HCT116 (cell line): ENCODE data around the gene FGFR4. TPM values are rescaled to one million over a fixed set of nuclear protein-coding genes. Genes with fewer than 3 reads are reported as not detected.

Experiments used
- ATAC-seq: fragments of 200-7000 bp; cut with Tn5 transposase; 2 replicates; pipeline ENCODE4 v1.9.1; 2020; ENCODE audit warnings: mild to moderate bottlenecking, moderate library complexity
- BruUV-seq: library from RNA; stranded (reverse); fragments of 400-500 nt; replicated peaks from 2 replicates; lab custom pipeline; 2021; lab: Mats Ljungman, UMichigan
- CTCF ChIA-PET: fragments of 300-600 bp; sonication (Branson Sonifier 250); formaldehyde crosslinking; loops from one replicate; lab custom pipeline; 2021; ENCODE audit warnings: antibody characterized with exemption; lab: Charles Lee
- POLR2A ChIA-PET: fragments of 300-600, 350-600 bp; sonication (Branson Sonifier 250); formaldehyde crosslinking; loops from one replicate; lab custom pipeline; 2021; ENCODE audit warnings: antibody characterized with exemption; lab: Charles Lee
- RAD21 ChIA-PET, 2 experiments: fragments of 300-600 bp; sonication (Branson Sonifier 250); formaldehyde crosslinking; loops; one replicate each; lab custom pipeline; 2023; ENCODE audit warnings: low total read pairs in 2 of 2; ENCODE audit not compliant: uncharacterized antibody in 2 of 2, unreplicated experiment in 2 of 2, low non-redundant PET in 1 of 2; lab: Charles Lee
- DNase-seq: peaks from one replicate; pipeline ENCODE4 v3.0.0-alpha.2; 2010; ENCODE audit warnings: low read depth, low spot score
- H2AFZ ChIP-seq: fragments of 200-600 bp; shearing (Covaris generic), sonication (generic); 2 replicates; pipeline ENCODE4 v1.6.1; 2017; ENCODE audit warnings: low read depth, mixed run types, mixed read lengths, antibody characterized with exemption, low read length; ENCODE audit not compliant: poor library complexity, severe bottlenecking
- H3K27ac ChIP-seq: 2 replicates; pipeline ENCODE4 v1.5.1; 2012; ENCODE audit warnings: low read depth, low read length
- H3K27me3 ChIP-seq: fragments of 200-600 bp; sonication (generic); 2 replicates; pipeline ENCODE4 v1.6.1; 2016; ENCODE audit warnings: mixed run types, low read length, mixed read lengths; ENCODE audit not compliant: insufficient read depth
- H3K36me3 ChIP-seq, 2 experiments: fragments of 200-500 bp in 1 of 2; fragments of 200-600 bp in 1 of 2; sonication (Bioruptor generic) in 1 of 2; sonication (generic) in 1 of 2; 2 replicates each; pipeline versions ENCODE4 v1.5.1 to v1.6.1; 2014 to 2016; ENCODE audit warnings: low read length in 2 of 2, inconsistent platforms in 1 of 2, mixed read lengths in 1 of 2, mixed run types in 1 of 2; ENCODE audit not compliant: insufficient read depth in 2 of 2, control insufficient read depth in 1 of 2
- H3K4me1 ChIP-seq, 2 experiments: fragments of 200-600 bp in 1 of 2; sonication (generic) in 1 of 2; 2 replicates each; pipeline versions ENCODE4 v1.5.1 to v1.6.1; 2012 to 2017; ENCODE audit warnings: low read length in 2 of 2, inconsistent platforms in 1 of 2, mild to moderate bottlenecking in 1 of 2, mixed read lengths in 1 of 2, mixed run types in 1 of 2, moderate library complexity in 1 of 2; ENCODE audit not compliant: insufficient read depth in 2 of 2, control insufficient read depth in 1 of 2
- H3K4me2 ChIP-seq: fragments of 200-600 bp; sonication (generic); 2 replicates; pipeline ENCODE4 v1.6.1; 2017; ENCODE audit warnings: mixed run types, low read length, mixed read lengths
- H3K4me3 ChIP-seq, 2 experiments: fragments of 200-600 bp in 1 of 2; sonication (generic) in 1 of 2; replicated peaks in 1 of 2; 2 replicates each; pipeline ENCODE4 v1.5.1; 2011 to 2016; ENCODE audit warnings: low read length in 2 of 2, control low read depth in 1 of 2, low read depth in 1 of 2, mild to moderate bottlenecking in 1 of 2, mixed read lengths in 1 of 2, mixed run types in 1 of 2
- H3K79me2 ChIP-seq: fragments of 200-600 bp; sonication (generic); 2 replicates; pipeline ENCODE4 v1.6.1; 2017; ENCODE audit warnings: mild to moderate bottlenecking, mixed run types, low read length, moderate library complexity, mixed read lengths; ENCODE audit not compliant: insufficient read depth
- H3K9ac ChIP-seq: fragments of 200-600 bp; sonication (generic); 2 replicates; pipeline ENCODE4 v1.6.1; 2016; ENCODE audit warnings: low read length, mixed read lengths
- H3K9me2 ChIP-seq: fragments of 200-600 bp; sonication (generic), shearing (Covaris generic); 2 replicates; pipeline ENCODE4 v1.6.1; 2017; ENCODE audit warnings: mixed run types, mild to moderate bottlenecking, moderate library complexity; ENCODE audit not compliant: insufficient read depth
- H3K9me3 ChIP-seq, 2 experiments: fragments of 200-500 bp in 1 of 2; fragments of 200-600 bp in 1 of 2; sonication (Bioruptor generic) in 1 of 2; sonication (generic) in 1 of 2; 2 replicates each; pipeline ENCODE4 v1.6.1; 2014 to 2017; ENCODE audit warnings: low read length in 2 of 2, mixed read lengths in 2 of 2, inconsistent platforms in 1 of 2, low read depth in 1 of 2, mild to moderate bottlenecking in 1 of 2, mixed run types in 1 of 2, moderate library complexity in 1 of 2; ENCODE audit not compliant: control insufficient read depth in 1 of 2, insufficient read depth in 1 of 2
- H4K20me1 ChIP-seq: fragments of 200-600 bp; sonication (generic), shearing (Covaris generic); 2 replicates; pipeline ENCODE4 v1.6.1; 2017; ENCODE audit warnings: mixed run types, mild to moderate bottlenecking, moderate library complexity; ENCODE audit not compliant: insufficient read depth
- CTCF ChIP-seq, 3 experiments: fragments of 200-600 bp in 1 of 3; sonication (generic) in 1 of 3; IDR thresholded peaks in 2 of 3; conservative IDR thresholded peaks in 1 of 3; 2 replicates each; pipeline ENCODE4 v1.5.1; 2012 to 2017; ENCODE audit warnings: low read depth in 2 of 3, low read length in 2 of 3, antibody characterized with exemption in 1 of 3, borderline replicate concordance in 1 of 3, control low read depth in 1 of 3, mild to moderate bottlenecking in 1 of 3, mixed read lengths in 1 of 3, mixed run types in 1 of 3, moderate library complexity in 1 of 3; ENCODE audit not compliant: insufficient read depth in 1 of 3
- MAX ChIP-seq: IDR thresholded peaks from 2 replicates; pipeline ENCODE4 v1.6.1; 2012
- RAD21 ChIP-seq: IDR thresholded peaks from 2 replicates; pipeline ENCODE4 v1.6.1; 2012; ENCODE audit warnings: low read depth, mild to moderate bottlenecking
- intact Hi-C: fragments of 100-400 bp; cut with micrococcal nuclease; formaldehyde crosslinking; loops from 2 replicates; pipeline ENCODE4 v1.10.0; 2022
- total RNA-seq: library from RNA; stranded (reverse); gene quantifications from one replicate; pipeline ENCODE4 v1.2.1, GENCODE V29; 2021; ENCODE audit not compliant: unreplicated experiment

The FGFR4 gene
- total RNA-seq, 1 experiment from 2014 or later, result 78.1 TPM

- intact Hi-C loops, result loop anchor here (1.0 to 5.0 kb wide), 4 partner anchors 40 to 451 kb away; partner anchors contain the start of gene PFN3
- Histone ChIP-seq H2AFZ (no peak overlapping the region), H3K4me3 (no peak overlapping the region), H3K79me2 (no peaks in the 10 kb centered on the region), H3K4me2 (no peak overlapping the region), H3K9me3 (no peaks in the 10 kb centered on the region), H4K20me1 (no peaks in the 10 kb centered on the region), H3K27ac (no peak overlapping the region), H3K9ac (no peak overlapping the region), H3K36me3 (no peaks in the 10 kb centered on the region), H3K4me1 (no peaks in the 10 kb centered on the region; a peak in 1 of 4 replicates), H3K9me2 (no peaks in the 10 kb centered on the region), H3K27me3 (no peaks in the 10 kb centered on the region)
- ChIA-PET CTCF (interaction anchor here (0.5 to 5.6 kb wide), 16 partner anchors 10 to 694 kb away, joined by 3 to 79 read pairs (median 4); partner anchors contain the start of gene FGFR4), RAD21 (interaction anchor here (0.6 to 1.9 kb wide), 8 partner anchors 25 to 451 kb away, joined by 3 to 21 read pairs (median 4); partner anchors contain the start of gene FGFR4 (in 2 of the 2)), POLR2A (interaction anchor here (0.7 to 1.0 kb wide), 2 partner anchors 25 to 451 kb away, joined by 3 to 5 read pairs; partner anchors contain the start of gene FGFR4)
- BruUV-seq, result no TSS peak
- DNase-seq (peak; percentile 38), ATAC-seq (peak; percentile 85)
- TF ChIP-seq MAX, result no peak
- TF ChIP-seq RAD21, result peak; percentile 97
- TF ChIP-seq CTCF (IDR thresholded peaks at IDR 0.05 in 2 of 3, conservative IDR thresholded peaks at IDR 0.05 in 1 of 3; ENCODE audit: borderline replicate concordance in 1 of 3, insufficient read depth in 1 of 3, low read depth in 2 of 3, low read length in 2 of 3), result peak; percentile 96 to 99 (median 98)
Measured at GRCh38 chr5:177111720-177112394, 25.1 kb downstream of the FGFR4 start.
